Activated CD8-positive, alpha-beta memory T cell treated with anti-CD3 and anti-CD28 coated beads, Interleukin-2, amount 10 ng/mL, durations not matched to agents 7 days and 5 days (primary cell): ENCODE data around the gene CFAP46. TPM values are rescaled to one million over a fixed set of nuclear protein-coding genes. Genes with fewer than 3 reads are reported as not detected.

Experiments used
- ATAC-seq: fragments of 150-1000 bp; cut with Tn5 transposase; one replicate; pipeline ENCODE4 v1.10.0; 2021; ENCODE audit warnings: moderate library complexity
- CTCF ChIA-PET: fragments of 350-600 bp; sonication (Branson Sonifier 250); formaldehyde crosslinking; loops from one replicate; lab custom pipeline; 2021; ENCODE audit warnings: antibody characterized with exemption; lab: Charles Lee
- DNase-seq: peaks from one replicate; pipeline ENCODE4 v3.0.0-alpha.2; 2020
- H3K27ac Mint-ChIP-seq: one replicate; pipeline ENCODE4 v1.8.0; 2021; ENCODE audit warnings: mild to moderate bottlenecking, mixed read lengths
- H3K27me3 Mint-ChIP-seq: one replicate; pipeline ENCODE4 v1.8.0; 2021; ENCODE audit warnings: mixed read lengths
- H3K36me3 Mint-ChIP-seq: one replicate; pipeline ENCODE4 v1.8.0; 2021; ENCODE audit warnings: mild to moderate bottlenecking, mixed read lengths
- H3K4me1 Mint-ChIP-seq: one replicate; pipeline ENCODE4 v1.8.0; 2021; ENCODE audit warnings: mixed read lengths
- H3K4me3 Mint-ChIP-seq: one replicate; pipeline ENCODE4 v1.8.0; 2021; ENCODE audit warnings: mild to moderate bottlenecking, moderate library complexity, mixed read lengths
- H3K9me3 Mint-ChIP-seq: one replicate; pipeline ENCODE4 v1.8.0; 2022; ENCODE audit warnings: low read depth, mixed read lengths
- total RNA-seq, 2 experiments: library from RNA; stranded (reverse); gene quantifications; one replicate each; pipeline ENCODE4 v1.2.3, GENCODE V29; 2021

Gene CFAP46
- total RNA-seq, 2 experiments from 2014 or later: not detected

DNA sequence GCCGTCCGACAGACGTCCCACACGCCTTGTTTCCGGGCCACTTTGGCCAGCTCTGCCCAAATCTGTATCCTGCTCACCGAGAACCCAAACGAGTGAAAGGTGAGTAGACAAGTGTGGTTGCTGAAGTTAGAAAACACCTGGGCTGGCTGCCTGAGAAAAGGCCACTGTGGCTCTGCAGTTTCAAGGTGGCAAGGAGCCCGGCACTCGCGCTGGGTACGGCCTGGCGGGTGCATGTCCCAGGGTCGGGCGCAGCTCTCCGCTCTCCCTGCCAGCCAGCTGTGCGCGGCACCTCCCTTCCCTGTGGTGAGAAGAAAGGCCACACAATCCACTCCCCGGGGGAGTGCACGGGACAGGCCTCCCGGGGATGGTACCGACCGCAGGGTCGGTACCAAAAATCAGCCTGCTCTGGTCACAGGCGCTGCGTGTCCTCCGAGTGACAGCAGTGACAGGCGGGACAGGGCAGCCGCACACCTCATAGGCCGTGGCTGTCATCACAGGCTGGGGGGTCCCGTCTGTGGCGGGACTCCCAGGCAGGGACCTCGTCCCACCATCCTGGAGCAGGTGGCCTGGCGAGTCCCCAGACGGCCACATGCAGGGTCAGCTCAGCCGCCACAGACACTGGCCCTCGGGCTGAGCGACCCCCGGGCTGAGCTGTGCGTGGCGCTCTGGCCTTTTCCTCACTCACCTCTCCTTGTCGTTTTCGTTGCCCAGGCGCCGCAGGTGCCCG lies 22.8 kb downstream of the CFAP46 start:
- no peak for ATAC-seq
- Mint-ChIP-seq H3K9me3 (no peaks in the 10 kb centered on the region), H3K4me3 (no peak overlapping the region), H3K27me3 (no peaks in the 10 kb centered on the region), H3K4me1 (no peaks in the 10 kb centered on the region), H3K36me3 (no peaks in the 10 kb centered on the region), H3K27ac (no peak overlapping the region)
- CTCF ChIA-PET: no interaction called here
- DNase-seq: no peak

DNA sequence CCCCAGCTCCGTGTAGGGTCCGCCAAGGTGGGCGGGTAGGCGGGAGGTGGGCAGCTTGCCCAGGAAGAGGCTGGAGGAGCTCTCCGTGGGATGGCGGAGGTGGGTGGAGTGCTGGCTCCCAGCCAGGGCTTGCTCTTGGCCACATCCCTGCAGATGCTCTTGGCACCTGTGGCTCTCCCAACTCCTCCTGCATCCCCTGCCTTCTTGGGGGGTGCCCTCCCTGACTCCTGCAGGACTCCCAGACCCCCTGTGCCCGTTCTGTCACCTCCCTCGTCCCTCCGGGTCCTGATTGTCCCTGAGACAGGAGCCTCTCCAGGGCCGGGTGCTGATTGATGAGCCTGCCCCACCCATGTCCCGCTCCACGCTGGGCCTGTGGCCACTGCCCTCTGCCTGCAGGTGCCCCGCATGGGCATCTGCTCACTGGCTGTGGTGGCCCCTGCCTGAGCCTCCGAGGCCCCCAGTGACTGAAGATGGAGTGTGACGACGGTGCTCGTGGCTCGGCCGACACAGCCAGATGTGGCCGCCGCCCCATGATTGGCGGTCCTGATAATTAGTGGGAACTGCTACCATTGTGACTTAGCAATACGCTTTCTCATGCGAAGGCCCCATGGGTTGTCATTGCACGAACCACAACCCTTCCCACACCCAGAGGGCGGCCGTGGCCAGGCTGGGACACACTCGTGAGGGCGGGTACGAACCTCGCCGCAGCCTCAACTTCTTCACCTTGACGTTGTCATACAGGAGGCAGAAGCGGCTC lies 23.6 kb downstream of the CFAP46 start:
- Mint-ChIP-seq H3K9me3 (no peaks in the 10 kb centered on the region), H3K27me3 (no peaks in the 10 kb centered on the region), H3K4me3 (no peak overlapping the region), H3K27ac (no peak overlapping the region), H3K36me3 (no peaks in the 10 kb centered on the region), H3K4me1 (no peaks in the 10 kb centered on the region)
- CTCF ChIA-PET: no interaction called here
- ATAC-seq (no peak), DNase-seq (no peak)

DNA sequence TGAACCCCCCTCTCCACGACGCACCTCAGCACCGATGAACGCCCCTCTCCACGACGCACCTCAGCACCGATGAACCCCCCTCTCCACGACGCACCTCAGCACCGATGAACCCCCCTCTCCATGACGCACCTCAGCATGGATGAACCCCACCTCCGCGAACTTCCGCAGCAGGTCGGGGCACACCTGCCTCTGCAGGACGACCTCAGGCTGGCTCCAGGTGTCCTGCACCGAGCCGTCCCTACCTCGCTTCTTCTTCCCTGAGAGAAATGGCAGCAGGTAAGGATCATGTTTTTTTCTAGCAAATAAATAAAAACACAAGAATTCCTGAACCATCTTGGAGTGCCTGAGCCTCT lies 24.1 kb downstream of the CFAP46 start:
- Mint-ChIP-seq H3K27me3 (no peaks in the 10 kb centered on the region), H3K9me3 (no peaks in the 10 kb centered on the region), H3K36me3 (no peaks in the 10 kb centered on the region), H3K4me1 (no peaks in the 10 kb centered on the region), H3K27ac (no peak overlapping the region), H3K4me3 (no peak overlapping the region)
- DNase-seq: no peak
- no peak for ATAC-seq
- CTCF ChIA-PET: no interaction called here

DNA sequence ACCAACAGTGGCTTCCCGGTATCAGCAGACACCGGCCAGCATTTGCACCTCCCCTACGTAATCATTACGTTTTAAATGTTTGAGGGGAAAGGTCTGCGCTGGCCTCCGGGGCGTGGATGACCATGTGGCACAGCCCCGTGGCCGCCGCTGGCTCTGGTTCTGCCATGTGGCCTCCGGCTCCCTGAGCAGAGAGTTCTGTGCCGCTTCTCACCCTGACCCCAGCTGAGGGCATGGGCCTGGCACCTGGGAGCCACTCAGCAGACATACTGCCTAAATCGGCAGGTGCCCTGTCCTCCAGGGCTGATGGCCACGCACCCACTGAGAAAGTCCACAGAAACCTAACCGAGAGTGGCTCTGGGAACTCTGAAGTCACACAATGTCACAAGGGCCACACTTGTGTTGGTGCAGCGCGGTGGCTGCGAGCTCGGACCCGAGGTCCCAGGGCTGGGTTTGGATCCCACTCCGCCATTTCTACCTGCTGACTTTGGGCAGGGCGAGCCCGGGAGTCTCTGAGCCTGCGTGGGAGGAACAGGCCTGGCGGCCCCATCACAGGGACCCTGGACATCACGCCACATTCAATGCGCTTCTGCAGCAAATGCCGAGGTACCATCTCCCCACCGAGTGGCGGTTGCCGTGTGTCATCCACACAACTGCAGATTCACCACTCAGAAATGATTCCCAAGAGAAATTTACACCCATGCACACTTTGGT lies 25.3 kb downstream of the CFAP46 start:
- Mint-ChIP-seq H3K4me3 (no peak overlapping the region), H3K27me3 (no peaks in the 10 kb centered on the region), H3K9me3 (no peaks in the 10 kb centered on the region), H3K4me1 (no peaks in the 10 kb centered on the region), H3K27ac (no peak overlapping the region), H3K36me3 (no peaks in the 10 kb centered on the region)
- ATAC-seq (no peak), DNase-seq (no peak)
- CTCF ChIA-PET: no interaction called here

DNA sequence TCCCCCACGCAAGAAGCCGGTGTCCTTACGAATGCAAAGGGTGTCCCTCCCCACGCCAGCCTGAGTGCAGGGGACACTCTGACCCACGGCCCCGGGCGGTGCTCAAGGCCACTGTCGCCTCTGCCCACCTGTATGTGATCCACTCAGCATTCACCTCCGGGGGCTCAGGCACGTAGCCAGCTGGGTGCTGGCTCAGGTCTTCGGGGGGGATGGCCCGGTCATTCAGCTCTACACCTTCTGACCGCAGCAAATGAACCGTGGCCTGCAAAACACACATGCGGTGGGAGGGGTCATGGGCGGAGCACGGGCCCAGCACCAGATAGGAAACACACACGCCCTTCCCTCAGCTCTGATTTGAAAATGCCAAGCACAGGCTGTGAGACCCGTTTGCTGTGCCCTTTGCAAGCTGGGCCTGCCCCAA lies 25.9 kb downstream of the CFAP46 start:
- Mint-ChIP-seq H3K4me3 (no peak overlapping the region), H3K9me3 (no peaks in the 10 kb centered on the region), H3K27ac (no peak overlapping the region), H3K4me1 (no peaks in the 10 kb centered on the region), H3K27me3 (no peaks in the 10 kb centered on the region), H3K36me3 (no peaks in the 10 kb centered on the region)
- DNase-seq: no peak
- CTCF ChIA-PET: no interaction called here
- no peak for ATAC-seq

DNA sequence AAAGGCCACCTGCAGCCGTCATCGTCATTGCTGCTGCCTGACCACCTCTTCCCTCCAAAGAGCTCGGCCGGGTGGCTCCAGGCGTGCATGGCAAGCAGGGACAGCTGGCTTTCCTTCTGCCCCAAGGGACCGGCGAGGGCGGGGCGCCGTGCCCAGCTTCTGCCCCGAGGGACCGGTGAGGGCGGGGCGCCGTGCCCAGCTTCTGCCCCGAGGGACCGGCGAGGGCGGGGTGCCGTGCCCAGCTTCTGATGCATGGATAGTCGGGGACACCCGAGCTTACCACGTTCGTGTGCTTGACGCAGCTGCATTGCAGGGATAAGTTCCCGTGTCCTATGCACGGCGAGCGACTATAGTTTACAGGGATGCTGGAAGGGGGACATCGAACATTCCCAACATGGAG lies 27.0 kb downstream of the CFAP46 start:
- H3K9me3 Mint-ChIP-seq: no peaks in the 10 kb centered on the region
- H3K27me3 Mint-ChIP-seq: no peaks in the 10 kb centered on the region
- CTCF ChIA-PET: no interaction called here
- H3K4me1 Mint-ChIP-seq: no peaks in the 10 kb centered on the region
- DNase-seq (no peak), ATAC-seq (no peak)
- H3K36me3 Mint-ChIP-seq: no peaks in the 10 kb centered on the region
- H3K27ac Mint-ChIP-seq: no peak overlapping the region
- no peak overlapping the region for H3K4me3 Mint-ChIP-seq

DNA sequence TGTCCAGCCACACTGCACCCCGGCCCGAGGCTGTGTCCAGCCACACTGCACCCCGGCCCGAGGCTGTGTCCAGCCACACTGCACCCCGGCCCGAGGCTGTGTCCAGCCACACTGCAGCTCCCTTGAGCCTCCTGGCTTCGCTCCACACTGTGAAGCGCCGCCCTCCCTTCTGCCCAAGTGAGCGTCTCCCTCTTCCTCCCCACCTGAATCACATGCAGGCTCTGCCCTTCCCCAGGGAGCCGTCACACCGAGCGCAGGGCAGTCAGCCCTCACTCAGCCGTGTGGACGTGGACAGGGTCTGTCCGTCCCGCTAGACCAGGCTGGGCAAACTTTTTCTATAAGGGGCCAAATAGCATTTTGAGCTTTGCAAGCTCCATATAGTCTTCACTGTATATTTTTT lies 27.6 kb downstream of the CFAP46 start:
- DNase-seq (no peak), ATAC-seq (no peak)
- H3K4me3 Mint-ChIP-seq: no peak overlapping the region
- no peaks in the 10 kb centered on the region for H3K4me1 Mint-ChIP-seq
- H3K36me3 Mint-ChIP-seq: no peaks in the 10 kb centered on the region
- H3K9me3 Mint-ChIP-seq: no peaks in the 10 kb centered on the region
- H3K27me3 Mint-ChIP-seq: no peaks in the 10 kb centered on the region
- no peak overlapping the region for H3K27ac Mint-ChIP-seq
- CTCF ChIA-PET: no interaction called here

DNA sequence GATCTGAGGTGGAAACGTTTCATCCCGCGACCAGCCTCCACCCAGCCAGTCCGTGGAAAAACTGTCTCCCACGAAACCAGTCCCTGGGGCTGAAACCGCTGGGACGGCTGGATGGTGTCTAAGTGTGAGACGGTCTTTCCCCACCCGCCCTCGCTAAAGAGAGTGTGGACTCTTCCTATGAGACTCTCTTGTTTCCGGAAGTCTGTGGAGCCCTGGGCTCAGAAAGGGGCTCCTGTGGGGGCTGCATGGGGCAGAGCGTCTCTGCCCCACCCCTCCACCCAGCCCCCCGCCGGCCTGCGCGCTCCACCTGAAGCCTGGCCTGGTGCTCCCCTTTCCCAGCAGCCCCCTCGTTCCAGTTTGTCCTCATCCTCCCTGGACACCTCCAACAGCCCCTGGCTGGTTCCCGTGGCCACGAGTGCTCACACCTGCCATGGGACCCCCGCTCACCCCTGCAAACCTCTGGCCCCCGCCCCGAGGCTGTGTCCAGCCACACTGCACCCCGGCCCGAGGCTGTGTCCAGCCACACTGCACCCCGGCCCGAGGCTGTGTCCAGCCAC lies 28.7 kb downstream of the CFAP46 start:
- H3K27me3 Mint-ChIP-seq: no peaks in the 10 kb centered on the region
- CTCF ChIA-PET: no interaction called here
- ATAC-seq (no peak), DNase-seq (no peak)
- no peaks in the 10 kb centered on the region for H3K9me3 Mint-ChIP-seq
- H3K27ac Mint-ChIP-seq: no peak overlapping the region
- H3K4me3 Mint-ChIP-seq: no peak overlapping the region
- no peaks in the 10 kb centered on the region for H3K4me1 Mint-ChIP-seq
- H3K36me3 Mint-ChIP-seq: no peaks in the 10 kb centered on the region

DNA sequence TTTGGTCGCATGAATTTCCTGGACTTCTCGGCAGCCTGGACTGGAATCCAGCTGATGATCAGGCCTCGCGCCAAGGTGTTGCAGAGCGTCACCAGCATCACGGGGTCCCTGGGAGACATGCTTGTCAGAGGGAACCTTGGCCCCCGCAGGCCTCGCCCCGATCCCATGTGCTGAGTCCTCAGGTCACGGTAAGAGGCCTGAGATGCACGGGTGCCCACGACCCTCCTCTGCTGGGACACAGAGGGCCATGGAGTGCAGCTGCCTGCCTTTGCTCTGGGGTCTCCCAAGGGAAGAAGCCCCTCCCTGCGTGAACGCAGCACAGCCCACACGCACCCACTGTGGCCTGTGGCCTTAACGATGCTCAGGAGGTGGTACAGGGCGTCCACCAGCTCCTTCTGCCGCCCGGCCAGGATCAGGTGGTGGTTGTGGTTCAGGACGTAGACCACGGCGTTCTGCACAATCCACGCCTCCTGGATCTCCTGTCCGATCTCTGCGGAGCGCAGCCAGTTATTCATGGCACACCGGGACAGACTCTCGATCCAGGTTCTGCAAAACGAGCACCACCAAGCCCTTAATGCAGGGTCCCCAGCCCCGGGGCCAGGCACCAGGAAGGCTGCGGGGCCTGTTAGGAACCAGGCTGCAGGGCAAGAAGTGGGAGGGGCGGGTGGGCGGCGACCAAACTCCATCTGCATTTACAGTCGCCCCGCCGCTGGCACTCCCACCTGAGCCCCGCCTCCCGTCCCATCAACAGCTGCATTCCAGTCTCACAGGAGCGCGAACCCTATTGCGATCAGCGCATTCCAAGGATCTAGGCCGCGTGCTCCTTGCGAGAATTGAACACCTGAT lies 29.4 kb downstream of the CFAP46 start:
- Mint-ChIP-seq H3K27ac (no peak overlapping the region), H3K4me3 (no peak overlapping the region), H3K4me1 (no peaks in the 10 kb centered on the region), H3K27me3 (no peaks in the 10 kb centered on the region), H3K36me3 (no peaks in the 10 kb centered on the region), H3K9me3 (no peaks in the 10 kb centered on the region)
- DNase-seq (no peak), ATAC-seq (no peak)
- CTCF ChIA-PET: no interaction called here

DNA sequence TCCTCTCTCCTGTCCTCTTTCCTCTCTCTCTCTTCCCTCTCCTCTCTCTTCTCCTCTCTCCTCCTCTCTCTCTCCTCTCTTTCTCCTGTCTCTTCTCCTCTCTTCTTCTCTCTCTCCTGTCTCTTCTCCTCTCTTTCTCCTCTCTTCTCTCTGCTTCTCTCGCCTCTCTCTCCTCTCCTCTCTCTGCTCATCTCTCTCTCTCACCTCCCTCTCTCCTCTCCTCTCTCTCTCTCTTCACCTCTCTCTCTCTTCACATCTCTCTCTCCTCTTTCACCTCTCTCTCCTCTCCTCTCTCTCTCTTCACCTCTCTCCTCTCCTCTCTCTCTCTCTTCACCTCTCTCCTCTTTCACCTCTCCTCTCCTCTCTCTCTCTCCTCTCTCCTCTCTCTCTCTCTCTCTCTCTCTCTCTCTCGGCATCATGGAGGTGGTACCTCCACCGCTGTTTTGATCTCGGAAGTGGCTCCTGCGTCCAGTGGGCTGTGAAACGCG lies 30.1 kb downstream of the CFAP46 start:
- CTCF ChIA-PET: no interaction called here
- Mint-ChIP-seq H3K27ac (no peak overlapping the region), H3K4me3 (no peak overlapping the region)

DNA sequence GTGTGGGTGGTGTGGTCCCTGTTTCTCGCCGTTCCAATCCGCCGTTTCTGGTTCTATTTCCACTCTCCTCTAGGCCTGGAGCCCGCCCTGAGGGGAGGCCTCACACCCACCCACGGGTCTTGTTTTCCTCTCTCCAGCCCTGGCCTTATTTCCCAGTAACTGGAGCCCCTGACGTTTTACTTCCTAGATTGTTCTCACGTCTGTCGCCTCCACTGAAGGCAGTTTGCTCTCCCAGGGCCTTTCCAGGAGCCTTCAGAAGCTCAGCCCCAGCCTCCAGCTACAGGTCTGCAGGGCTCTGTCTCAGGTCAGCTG lies 30.6 kb downstream of the CFAP46 start:
- H3K36me3 Mint-ChIP-seq: no peaks in the 10 kb centered on the region
- ATAC-seq: no peak
- CTCF ChIA-PET: no interaction called here
- no peaks in the 10 kb centered on the region for H3K9me3 Mint-ChIP-seq
- no peak overlapping the region for H3K4me3 Mint-ChIP-seq
- H3K27ac Mint-ChIP-seq: no peak overlapping the region
- no peaks in the 10 kb centered on the region for H3K4me1 Mint-ChIP-seq
- DNase-seq: no peak
- no peaks in the 10 kb centered on the region for H3K27me3 Mint-ChIP-seq

More for the DNA sequence above, 30.1 kb downstream of the CFAP46 start:
- ATAC-seq (no peak), DNase-seq (no peak)
- Mint-ChIP-seq H3K4me1 (no peaks in the 10 kb centered on the region), H3K36me3 (no peaks in the 10 kb centered on the region), H3K27me3 (no peaks in the 10 kb centered on the region), H3K9me3 (no peaks in the 10 kb centered on the region)

DNA sequence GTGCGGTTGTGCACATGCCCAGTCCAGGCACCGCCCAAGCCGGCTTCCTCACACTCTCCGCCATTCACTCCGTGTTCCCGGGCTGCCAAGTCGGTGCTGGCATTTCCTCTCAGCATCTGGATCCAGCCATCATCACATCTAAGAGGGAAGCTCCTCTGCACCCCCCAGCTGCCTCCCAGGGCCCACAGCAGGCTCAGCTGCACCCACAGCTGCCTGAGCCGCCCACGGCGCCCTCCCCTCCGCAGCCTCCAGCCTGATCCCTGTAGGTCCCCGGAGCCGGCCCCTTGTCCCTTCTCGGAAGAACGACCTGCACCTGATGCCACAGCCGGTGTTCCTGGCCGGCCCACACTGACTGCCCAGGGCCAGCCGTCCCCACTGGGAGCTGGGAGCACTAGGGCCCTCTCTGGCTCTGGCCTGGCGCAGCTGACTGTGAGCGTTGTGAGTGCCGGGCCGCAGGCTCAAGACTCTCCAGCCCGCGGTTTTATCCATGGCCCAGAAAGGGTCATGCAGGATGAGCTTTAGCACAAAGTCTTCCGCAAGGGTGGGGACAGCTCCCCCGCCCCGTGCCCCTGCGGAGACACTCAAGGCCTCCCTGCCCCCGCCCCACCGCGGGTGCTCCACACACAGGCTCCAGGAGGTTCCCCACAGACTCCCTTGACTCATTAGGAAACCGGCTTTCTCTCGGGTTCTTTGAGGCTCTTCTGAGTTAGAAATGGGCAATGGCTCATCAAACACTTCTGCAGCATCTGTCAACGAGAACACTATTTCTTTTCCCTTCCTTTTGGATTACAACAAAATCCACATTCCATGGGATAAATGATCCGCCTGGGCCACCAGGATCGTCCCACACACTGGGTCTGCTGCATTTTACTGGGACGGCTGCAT lies 31.2 kb downstream of the CFAP46 start:
- Mint-ChIP-seq H3K4me3 (no peak overlapping the region), H3K36me3 (no peaks in the 10 kb centered on the region), H3K9me3 (no peaks in the 10 kb centered on the region), H3K27me3 (no peaks in the 10 kb centered on the region), H3K27ac (no peak overlapping the region), H3K4me1 (no peaks in the 10 kb centered on the region)
- CTCF ChIA-PET: no interaction called here
- DNase-seq (no peak), ATAC-seq (no peak)
